NCI-H2171 treated with DMSO at 0.1 percent for 48 hours (cell line): Measurements from ENCODE around the gene ZNF48.

ENCODE experiments used
- DNase-seq: peaks from one replicate; lab custom pipeline; 2025; lab: John Stamatoyannopoulos, UW

The ZNF48 gene

GRCh38 chr16:30395155-30395991 lies at the start of gene ZNF48:
ZNF48 (plus strand) TSS chr16:30395420; CDS start chr16:30395795, 375 bp downstream.
- DNase-seq: peak; percentile 83

GRCh38 chr16:30346286-30346685 lies 48.9 kb upstream of the ZNF48 start:
- no peak for DNase-seq

DNA sequence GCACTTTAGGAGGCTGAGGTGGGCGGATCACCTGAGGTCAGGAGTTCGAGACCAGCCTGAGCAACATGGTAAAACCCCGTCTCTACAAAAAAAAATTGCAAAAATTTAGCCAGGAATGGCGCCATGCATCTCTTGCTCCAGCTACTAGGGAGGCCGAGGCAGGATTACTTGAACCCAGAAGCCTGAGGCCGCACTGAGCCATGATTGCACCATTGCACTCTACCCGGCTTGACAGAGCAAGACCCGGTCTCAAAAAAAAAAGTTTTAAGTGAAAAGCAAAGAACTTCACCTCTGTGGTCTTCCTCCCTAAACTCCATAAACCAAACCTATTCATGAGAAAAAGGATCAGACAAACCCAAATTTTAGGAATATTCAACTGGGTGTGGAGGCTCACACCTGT lies 47.1 kb upstream of the ZNF48 start:
- no peak for DNase-seq

- DNase-seq: no peak
These were observed 46.3 kb upstream of the ZNF48 start for GRCh38 chr16:30348929-30349328.

DNA sequence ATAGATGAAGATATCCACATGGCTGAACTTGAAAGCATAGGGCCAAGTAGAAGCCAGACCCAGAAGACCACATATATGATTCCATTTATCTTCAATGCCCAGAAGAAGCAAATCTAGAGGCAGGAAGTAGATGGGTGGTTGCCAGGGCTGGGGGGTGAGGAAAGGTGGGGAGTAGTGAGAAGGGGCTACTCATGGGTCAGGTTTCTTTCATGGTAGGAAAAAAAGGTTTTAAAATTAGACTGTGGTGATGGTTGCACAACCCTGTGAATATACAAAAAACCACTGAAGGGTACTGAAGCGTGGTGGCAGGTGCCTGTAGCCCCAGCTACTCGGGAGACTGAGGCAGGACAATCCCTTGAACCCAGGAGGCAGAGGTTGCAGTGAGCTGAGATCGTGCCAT lies 45.5 kb upstream of the ZNF48 start:
- no peak for DNase-seq

- no peak for DNase-seq
These were observed 44.9 kb upstream of the ZNF48 start for GRCh38 chr16:30350134-30350871.

DNA sequence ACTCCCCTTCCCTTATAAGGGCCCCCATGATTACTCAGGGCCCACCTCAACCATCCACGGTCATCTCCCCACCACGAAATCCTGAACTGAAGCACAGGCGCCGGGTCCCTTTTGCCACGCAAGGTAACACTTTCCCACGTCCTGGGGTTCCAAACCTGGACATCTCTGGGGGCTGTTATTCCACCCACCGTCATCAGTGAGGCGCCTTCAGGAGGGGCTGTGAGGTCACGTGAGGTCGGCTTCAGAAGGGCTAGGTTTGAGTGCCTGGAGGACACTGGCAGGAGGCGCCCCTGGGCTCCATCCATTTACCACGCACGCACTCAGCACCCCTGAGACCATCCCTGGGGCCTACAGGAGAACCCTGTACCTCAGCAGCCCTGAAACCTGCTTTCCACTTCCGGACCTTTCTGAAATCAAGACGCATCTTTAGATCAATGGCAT lies 44.2 kb upstream of the ZNF48 start:
- no peak for DNase-seq

- no peak for DNase-seq
These were observed 43.4 kb upstream of the ZNF48 start for GRCh38 chr16:30351586-30352419.

DNA sequence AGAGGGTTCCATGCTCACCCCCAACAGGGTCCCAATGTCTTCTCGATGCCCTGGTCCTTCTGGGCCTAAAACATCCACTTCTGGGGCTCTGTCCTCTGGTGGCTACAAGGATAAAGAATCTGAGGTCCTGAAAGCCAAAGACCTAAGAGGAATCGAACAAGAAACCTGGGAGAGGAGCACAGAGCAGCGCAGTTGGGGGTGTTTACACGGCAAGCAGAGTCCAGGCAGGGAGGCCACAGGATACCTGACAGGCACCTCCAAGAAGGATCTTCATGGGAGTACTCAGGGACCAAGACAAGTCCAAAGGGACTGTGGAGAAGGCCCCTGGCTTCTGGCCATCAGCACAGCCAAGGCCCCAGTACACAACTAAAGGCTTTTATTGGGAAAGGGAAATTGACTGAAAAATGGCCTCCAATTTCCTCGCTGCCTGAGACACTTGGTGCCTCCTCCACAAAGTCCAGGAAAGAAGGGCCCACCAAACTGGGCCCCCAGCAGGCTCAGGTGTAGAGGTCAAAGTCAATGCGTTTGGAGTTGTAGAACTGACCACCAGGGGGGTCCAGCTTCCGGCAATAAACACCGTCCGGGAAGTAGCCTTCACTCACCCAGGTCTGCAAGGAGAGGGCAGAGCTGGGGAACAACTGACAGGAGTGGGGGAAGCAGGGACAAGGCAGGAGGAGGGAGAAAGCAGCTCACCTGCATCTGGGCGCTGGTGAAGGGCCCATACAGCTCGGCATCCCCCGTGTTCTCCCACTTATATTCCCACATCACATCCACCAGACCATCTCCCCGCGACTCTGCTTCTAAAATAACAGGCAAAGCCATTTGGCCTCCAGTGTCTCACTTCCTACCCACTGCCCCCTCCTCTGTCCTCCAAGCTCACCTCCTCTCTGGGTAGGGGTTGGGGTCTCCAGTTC lies 42.5 kb upstream of the ZNF48 start:
- DNase-seq: no peak

DNA sequence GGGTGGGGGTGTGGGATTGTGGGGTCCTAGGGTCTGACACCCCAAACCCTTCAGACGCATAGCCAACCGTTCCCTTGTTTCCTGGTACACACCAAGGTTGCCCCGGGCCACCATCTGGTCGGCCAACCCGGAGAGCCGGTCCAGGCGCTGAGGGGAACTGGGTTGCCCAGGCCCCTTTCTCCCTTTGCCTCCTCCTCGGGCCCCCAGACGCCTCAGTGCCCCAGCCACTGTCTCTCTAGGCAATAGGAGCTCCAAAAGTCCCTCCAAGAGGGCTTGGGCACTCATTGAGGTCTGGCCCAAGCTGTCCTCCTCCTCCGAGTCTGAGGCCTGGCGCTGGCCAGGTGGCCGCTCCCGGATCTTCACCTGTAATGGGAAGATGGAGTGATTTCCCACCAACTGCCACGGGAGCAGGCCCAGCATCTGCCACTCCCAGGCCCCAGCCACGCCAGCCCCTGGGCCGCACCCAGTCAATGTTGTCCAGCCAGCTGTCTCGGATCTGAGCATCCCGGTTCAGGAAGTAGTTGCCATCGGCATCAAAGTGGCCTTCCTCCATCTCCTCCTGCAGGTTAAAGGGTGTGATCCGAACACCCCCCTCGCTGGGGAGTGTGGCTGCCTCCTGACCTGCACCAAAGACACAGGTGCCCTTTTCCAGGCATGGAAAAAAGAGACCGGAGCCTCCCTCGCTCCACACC lies 41.6 kb upstream of the ZNF48 start:
- DNase-seq: no peak

- DNase-seq: no peak
These were observed 40.6 kb upstream of the ZNF48 start for GRCh38 chr16:30354423-30355143.

GRCh38 chr16:30355144-30355953 lies 39.9 kb upstream of the ZNF48 start, which contains the start of gene CD2BP2:
CD2BP2 (minus strand) TSS chr16:30355308; CDS start chr16:30354681, 627 bp downstream.
- peak; percentile 98 for DNase-seq

DNA sequence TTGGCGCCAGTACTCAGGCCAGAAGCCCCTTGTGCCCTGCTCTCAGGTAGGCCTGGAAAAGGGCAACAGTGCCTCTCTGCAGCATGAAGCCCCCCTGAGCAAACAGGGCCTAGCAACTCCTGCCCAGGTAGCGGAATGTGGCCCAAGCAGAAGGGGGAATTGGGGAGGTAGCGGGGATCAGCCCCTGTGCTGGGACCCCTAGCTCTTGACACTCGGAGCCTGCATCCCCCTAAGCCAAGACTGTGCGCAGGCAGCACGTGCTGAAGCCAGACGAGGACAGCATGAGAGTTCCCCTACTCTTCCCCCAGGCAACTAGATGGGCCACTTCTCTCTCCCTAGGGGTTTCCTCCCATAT lies 39.3 kb upstream of the ZNF48 start:
- DNase-seq: no peak

- DNase-seq: no peak
These were observed 38.7 kb upstream of the ZNF48 start for GRCh38 chr16:30356401-30357084.

DNA sequence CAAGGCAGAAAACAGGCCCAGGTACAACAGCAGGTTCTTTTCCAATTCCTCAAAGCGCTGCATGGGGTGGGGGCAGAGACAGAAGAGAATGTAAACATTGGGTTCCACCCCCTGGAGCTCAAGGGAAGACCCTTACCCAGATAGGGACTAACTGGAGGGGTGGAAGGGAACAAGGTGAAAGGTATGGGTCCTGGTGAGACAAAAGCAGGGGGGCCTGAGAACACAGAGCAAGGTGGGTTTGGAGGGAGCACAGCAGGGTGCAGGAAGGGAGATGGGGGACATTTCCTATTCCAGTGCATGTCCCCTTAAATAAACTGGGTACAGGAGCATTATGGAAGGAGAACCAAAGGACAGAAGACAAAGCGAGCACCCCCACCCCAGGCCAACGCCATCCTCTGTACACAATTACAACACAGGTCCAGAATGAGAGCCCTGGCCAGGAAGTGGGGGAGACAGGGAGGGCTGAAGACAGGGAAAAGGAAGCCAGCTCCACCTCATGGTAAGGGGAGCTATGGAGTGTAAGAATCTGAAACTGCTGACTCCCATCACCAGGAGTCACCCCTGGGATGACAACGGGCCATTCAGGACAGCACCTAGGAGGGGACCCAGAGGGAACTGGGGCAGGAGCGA lies 38.0 kb upstream of the ZNF48 start:
- no peak for DNase-seq

- DNase-seq: no peak
These were observed 37.3 kb upstream of the ZNF48 start for GRCh38 chr16:30357715-30358576.

- no peak for DNase-seq
These were observed 36.7 kb upstream of the ZNF48 start for GRCh38 chr16:30358577-30358936.
